SK-N-SH treated with all-trans-retinoic acid at 6 μM for 48 hours (cell line): ENCODE data around the gene RNASE12.

Source experiments
- CSDC2 ChIP-seq: fragments of 250-450 bp; sonication (Bioruptor Pico); IDR thresholded peaks from 2 replicates; pipeline ENCODE4 v1.5.0; 2020; ENCODE audit warnings: mild to moderate bottlenecking, moderate library complexity
- GLIS3 ChIP-seq: fragments of 250-450 bp; sonication (Bioruptor Pico); IDR thresholded peaks from 2 replicates; pipeline ENCODE4 v1.5.0; 2020; ENCODE audit warnings: mild to moderate bottlenecking, moderate library complexity
- ISL1 ChIP-seq: fragments of 250-450 bp; sonication (Bioruptor Pico); IDR thresholded peaks from 2 replicates; pipeline ENCODE4 v2.1.2; 2022; ENCODE audit warnings: mild to moderate bottlenecking, moderate library complexity
- OSR1 ChIP-seq: fragments of 250-450 bp; sonication (Bioruptor Pico); IDR thresholded peaks from 2 replicates; pipeline ENCODE4 v1.8.0; 2022; ENCODE audit warnings: moderate library complexity, mild to moderate bottlenecking, inconsistent platforms
- RARB ChIP-seq: fragments of 250-450 bp; sonication (Bioruptor Pico); IDR thresholded peaks from 2 replicates; pipeline ENCODE4 v1.8.0; 2021; ENCODE audit warnings: mild to moderate bottlenecking, moderate library complexity
- SNAI2 ChIP-seq: fragments of 250-450 bp; sonication (Bioruptor Pico); IDR thresholded peaks from 2 replicates; pipeline ENCODE4 v1.5.0; 2020; ENCODE audit warnings: mild to moderate bottlenecking, moderate library complexity
- TCF4 ChIP-seq: fragments of 250-450 bp; sonication (Bioruptor Pico); IDR thresholded peaks from 2 replicates; pipeline ENCODE4 v1.8.0; 2021; ENCODE audit warnings: mild to moderate bottlenecking, moderate library complexity, borderline replicate concordance
- ZFP30 ChIP-seq: fragments of 450-650 bp; formaldehyde crosslinking; IDR thresholded peaks from 2 replicates; pipeline ENCODE4 v1.5.0; 2022; ENCODE audit warnings: mild to moderate bottlenecking, moderate library complexity
- TF ChIP-seq, protein P1 (sequence below): fragments of 250-450 bp; sonication (Bioruptor Pico); IDR thresholded peaks from 2 replicates; pipeline ENCODE4 v1.8.0; 2020; ENCODE audit warnings: mild to moderate bottlenecking, moderate library complexity, borderline replicate concordance

DNA sequence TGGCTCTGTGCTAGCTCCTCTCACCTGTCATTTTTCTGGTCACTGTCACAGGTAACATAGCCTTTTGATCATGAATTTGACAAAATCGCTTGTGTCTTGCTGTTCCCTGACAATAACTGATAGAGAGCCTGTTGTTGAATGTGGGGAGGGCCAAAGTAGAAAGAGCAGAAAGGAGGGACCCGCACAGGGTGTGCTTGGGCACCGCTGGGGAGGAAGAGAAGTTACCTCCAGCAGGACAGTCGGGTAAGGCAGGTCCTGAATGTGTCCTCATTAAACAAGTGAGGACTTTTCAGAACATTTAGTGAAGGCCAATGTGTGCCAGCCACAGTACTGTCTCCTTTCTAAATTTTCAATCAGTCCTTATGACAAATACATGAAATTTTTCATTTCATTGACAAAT lies at the start of gene RNASE12:
- TF ChIP-seq GLIS3 (CRISPR knock-in tag) (no peak), ISL1 (CRISPR knock-in tag) (no peak), SNAI2 (CRISPR knock-in tag) (no peak), RARB (no peak), CSDC2 (CRISPR knock-in tag) (no peak), OSR1 (CRISPR knock-in tag) (no peak), ZFP30 (no peak), TCF4 (CRISPR knock-in tag) (no peak)
- TF ChIP-seq, protein P1, sequence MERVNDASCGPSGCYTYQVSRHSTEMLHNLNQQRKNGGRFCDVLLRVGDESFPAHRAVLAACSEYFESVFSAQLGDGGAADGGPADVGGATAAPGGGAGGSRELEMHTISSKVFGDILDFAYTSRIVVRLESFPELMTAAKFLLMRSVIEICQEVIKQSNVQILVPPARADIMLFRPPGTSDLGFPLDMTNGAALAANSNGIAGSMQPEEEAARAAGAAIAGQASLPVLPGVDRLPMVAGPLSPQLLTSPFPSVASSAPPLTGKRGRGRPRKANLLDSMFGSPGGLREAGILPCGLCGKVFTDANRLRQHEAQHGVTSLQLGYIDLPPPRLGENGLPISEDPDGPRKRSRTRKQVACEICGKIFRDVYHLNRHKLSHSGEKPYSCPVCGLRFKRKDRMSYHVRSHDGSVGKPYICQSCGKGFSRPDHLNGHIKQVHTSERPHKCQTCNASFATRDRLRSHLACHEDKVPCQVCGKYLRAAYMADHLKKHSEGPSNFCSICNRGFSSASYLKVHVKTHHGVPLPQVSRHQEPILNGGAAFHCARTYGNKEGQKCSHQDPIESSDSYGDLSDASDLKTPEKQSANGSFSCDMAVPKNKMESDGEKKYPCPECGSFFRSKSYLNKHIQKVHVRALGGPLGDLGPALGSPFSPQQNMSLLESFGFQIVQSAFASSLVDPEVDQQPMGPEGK (CRISPR knock-in tag), result no peak
